ENCODE results near the gene RAB36. TPM values are rescaled to one million over a fixed set of nuclear protein-coding genes. Genes with fewer than 3 reads are reported as not detected.
A peak's percentile ranks its signal among the peaks of the same experiment; 100 is the strongest.
"Not testable (repeated sequence)": the region's sequence is repeated elsewhere in the genome, so short reads cannot be mapped to it uniquely, and the experiment has no call there.

RAB36 gene
- total and polyA plus RNA-seq, 10 donors, result 1.0 to 3.7 (median 1.6) TPM

DNA sequence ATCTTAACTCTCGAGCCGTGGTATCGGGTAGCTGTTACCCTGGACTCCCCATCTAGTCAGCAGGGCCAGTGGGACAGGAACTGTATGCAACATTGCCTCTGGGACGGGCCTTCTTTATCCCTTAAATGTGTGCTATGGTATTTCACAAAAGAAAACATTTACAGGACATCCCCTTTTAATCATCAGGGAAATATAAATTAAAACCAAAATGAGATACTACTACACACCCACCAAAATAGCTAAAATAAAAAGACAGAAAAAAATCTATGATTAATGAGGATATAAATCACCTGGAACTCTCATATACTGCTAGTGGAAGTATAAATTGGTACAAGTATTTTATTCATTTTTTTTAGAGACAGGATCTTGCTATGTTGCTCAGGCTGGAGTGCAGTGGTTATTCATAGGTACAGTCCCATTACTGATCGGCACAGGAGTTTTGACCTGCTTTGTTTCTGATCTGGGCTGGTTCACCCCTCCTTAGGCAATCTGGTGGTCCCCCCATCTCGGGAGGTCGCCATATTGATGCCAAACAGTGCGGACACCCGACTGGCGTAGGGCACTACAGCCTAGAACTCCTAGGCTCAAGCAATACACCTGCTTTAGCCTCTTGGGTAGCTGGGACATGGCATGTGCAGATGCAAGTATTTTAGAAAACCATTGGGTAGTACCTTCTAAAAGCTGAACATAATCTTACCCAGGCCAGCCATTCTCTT, 12.7 kb upstream of the RAB36 start:
- Histone ChIP-seq H3K27me3 (replicated peaks in 1 of 7) (no peaks in the 10 kb centered on the region), H3K4me1 (peaks cover 1 to 32% (median 22%) of the 10 kb centered on the region in 6 donors), H3K36me3 (no peaks in the 10 kb centered on the region), H3K9me3 (no peaks in the 10 kb centered on the region), H3K27ac (no peak overlapping the region), H3K4me3 (no peak overlapping the region)
- DNase-seq, result no peak
- 90 to 93% (median 92%) methylated on average over 10 of the region's 10 CpGs for WGBS, 5 donors
- intact Hi-C loops (cut with DNase I; ENCODE audit: low total_unique reads), result no loop called here
- no peak for TF ChIP-seq POLR2A (IDR thresholded peaks at IDR 0.05)
- TF ChIP-seq, protein P1, sequence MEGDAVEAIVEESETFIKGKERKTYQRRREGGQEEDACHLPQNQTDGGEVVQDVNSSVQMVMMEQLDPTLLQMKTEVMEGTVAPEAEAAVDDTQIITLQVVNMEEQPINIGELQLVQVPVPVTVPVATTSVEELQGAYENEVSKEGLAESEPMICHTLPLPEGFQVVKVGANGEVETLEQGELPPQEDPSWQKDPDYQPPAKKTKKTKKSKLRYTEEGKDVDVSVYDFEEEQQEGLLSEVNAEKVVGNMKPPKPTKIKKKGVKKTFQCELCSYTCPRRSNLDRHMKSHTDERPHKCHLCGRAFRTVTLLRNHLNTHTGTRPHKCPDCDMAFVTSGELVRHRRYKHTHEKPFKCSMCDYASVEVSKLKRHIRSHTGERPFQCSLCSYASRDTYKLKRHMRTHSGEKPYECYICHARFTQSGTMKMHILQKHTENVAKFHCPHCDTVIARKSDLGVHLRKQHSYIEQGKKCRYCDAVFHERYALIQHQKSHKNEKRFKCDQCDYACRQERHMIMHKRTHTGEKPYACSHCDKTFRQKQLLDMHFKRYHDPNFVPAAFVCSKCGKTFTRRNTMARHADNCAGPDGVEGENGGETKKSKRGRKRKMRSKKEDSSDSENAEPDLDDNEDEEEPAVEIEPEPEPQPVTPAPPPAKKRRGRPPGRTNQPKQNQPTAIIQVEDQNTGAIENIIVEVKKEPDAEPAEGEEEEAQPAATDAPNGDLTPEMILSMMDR (IDR thresholded peaks at IDR 0.05 in 8 of 11, conservative IDR thresholded peaks at IDR 0.05 in 3 of 11), result no peak
- TF ChIP-seq POLR2AphosphoS5 (IDR thresholded peaks at IDR 0.05), result no peak

DNA sequence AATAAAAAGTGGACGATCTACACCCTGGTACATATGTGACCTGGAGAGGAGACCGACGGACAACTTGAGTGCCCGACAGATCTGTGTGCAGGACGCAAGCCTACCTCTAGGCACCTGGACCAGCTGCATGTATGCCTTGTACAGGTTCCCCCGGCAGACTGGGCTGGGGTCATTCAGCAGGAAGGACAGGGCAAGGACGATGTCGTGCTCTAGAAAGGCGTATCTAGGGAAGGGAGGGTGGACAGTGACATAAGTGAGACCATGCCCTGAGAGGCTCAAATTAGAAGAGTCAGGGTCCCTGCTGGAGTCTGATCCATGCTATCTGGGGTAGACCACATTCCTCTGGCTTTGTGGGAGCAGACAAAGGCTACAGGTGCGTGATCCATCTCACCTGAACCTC, 11.4 kb upstream of the RAB36 start:
- peaks cover 9 to 37% (median 31%) of the 10 kb centered on the region in 6 donors for H3K4me1 ChIP-seq
- no peaks in the 10 kb centered on the region for H3K36me3 ChIP-seq
- intact Hi-C loops (cut with DNase I; ENCODE audit: low total_unique reads), result no loop called here
- 85 to 92% (median 90%) methylated on average over 10 of the region's 10 CpGs for WGBS, 5 donors
- no peak overlapping the region for H3K4me3 ChIP-seq
- TF ChIP-seq POLR2A (IDR thresholded peaks at IDR 0.05) (no peak), POLR2AphosphoS5 (IDR thresholded peaks at IDR 0.05) (no peak)
- TF ChIP-seq, protein P1 (IDR thresholded peaks at IDR 0.05 in 8 of 11, conservative IDR thresholded peaks at IDR 0.05 in 3 of 11), result no peak
- H3K27ac ChIP-seq, result no peak overlapping the region
- no peaks in the 10 kb centered on the region for H3K27me3 ChIP-seq (replicated peaks in 1 of 7)
- DNase-seq, result no peak
- no peaks in the 10 kb centered on the region for H3K9me3 ChIP-seq

DNA sequence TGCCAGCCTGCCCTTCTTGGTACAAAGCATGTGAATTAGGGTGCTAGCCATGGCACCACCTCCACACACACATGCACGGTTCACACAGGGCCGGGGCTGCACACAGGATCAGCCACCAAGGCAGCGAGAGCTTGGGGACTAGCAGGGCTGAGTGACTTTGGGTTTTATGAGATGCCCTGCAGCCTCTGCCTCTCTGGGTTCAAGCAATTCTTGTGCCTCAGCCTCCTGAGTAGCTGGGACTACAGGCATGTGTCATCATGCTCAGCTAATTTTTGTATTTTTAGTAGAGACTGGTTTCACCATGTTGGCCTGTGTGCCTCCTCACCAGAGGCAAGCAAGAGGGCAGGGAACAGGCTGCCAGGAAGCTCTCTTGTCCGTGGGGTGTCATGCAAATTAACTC, 8.3 kb upstream of the RAB36 start:
- H3K27ac ChIP-seq, result peak overlapping the region in 7 of 8 donors; percentile 9 to 89 (median 83)
- H3K27me3 ChIP-seq (replicated peaks in 1 of 7); intact Hi-C loops (cut with DNase I; ENCODE audit: low total_unique reads); H3K9me3 ChIP-seq; DNase-seq; H3K36me3 ChIP-seq; H3K4me3 ChIP-seq: not testable (repeated sequence)
- H3K4me1 ChIP-seq, result peaks cover 15 to 68% (median 56%) of the 10 kb centered on the region in 6 donors
- WGBS, 5 donors, result 14 to 69% (median 60%) methylated on average over 1 to 4 of the region's 4 CpGs

DNA sequence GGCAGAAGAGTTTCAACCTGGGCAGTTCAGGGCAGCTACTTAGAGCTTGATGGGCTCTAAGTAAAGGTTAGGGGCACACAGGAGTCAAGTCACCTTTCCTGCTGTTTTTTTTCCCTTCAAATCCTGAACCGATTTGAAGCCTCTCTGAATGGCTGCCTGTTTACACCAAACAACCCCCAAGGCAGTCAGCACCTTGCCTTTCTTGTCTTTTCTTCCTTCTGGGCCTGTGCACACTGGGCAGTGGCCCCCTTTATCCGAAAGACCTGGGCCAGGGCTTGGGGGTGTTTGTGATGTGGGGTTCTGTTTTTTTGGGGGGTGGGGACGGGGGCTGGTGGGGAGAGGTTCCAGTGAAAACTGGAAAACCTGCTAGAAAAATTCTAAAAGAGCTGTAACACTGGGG, 7.8 kb upstream of the RAB36 start:
- WGBS, 5 donors, result 23 to 37% (median 33%) methylated on average over 3 of the region's 3 CpGs
- Histone ChIP-seq H3K4me1 (peaks cover 18 to 73% (median 61%) of the 10 kb centered on the region in 6 donors), H3K9me3 (no peaks in the 10 kb centered on the region), H3K4me3 (peak overlapping the region in 1 of 8 donors; percentile 38), H3K27ac (peak overlapping the region; percentile 30 to 89 (median 80)), H3K36me3 (no peaks in the 10 kb centered on the region), H3K27me3 (replicated peaks in 1 of 7) (no peaks in the 10 kb centered on the region)
- intact Hi-C loops (cut with DNase I; ENCODE audit: low total_unique reads), result no loop called here
- DNase-seq, result no peak
- no peak for TF ChIP-seq POLR2AphosphoS5 (IDR thresholded peaks at IDR 0.05)
- no peak for TF ChIP-seq POLR2A (IDR thresholded peaks at IDR 0.05)
- TF ChIP-seq, protein P1 (IDR thresholded peaks at IDR 0.05 in 8 of 11, conservative IDR thresholded peaks at IDR 0.05 in 3 of 11), result no peak

All from spleen (tissue), 11 donors.